HG03103 (cell line): ENCODE results near the gene SCNN1A.

Experiments
- ATAC-seq: cut with Tn5 transposase; IDR thresholded peaks from one replicate; pipeline ENCODE4 v1.9.1; 2021; ENCODE audit warnings: low read depth; ENCODE audit not compliant: unreplicated experiment

SCNN1A gene

GRCh38 chr12:6384499-6385436 lies 9.4 kb upstream of the SCNN1A start:
- ATAC-seq, result no peak

- no peak for ATAC-seq
These were observed 8.5 kb upstream of the SCNN1A start, which contains the start of gene LTBR for GRCh38 chr12:6383572-6384498. Gene LTBR (plus strand): TSS chr12:6384162. CDS start chr12:6384359, 197 bp downstream.

- ATAC-seq, result no peak
These were observed 7.6 kb upstream of the SCNN1A start for GRCh38 chr12:6382982-6383381.

GRCh38 chr12:6382371-6382770 lies 7.0 kb upstream of the SCNN1A start:
- ATAC-seq, result no peak

GRCh38 chr12:6380141-6381121 lies 5.1 kb upstream of the SCNN1A start:
- no peak for ATAC-seq

- no peak for ATAC-seq
These were observed 3.5 kb upstream of the SCNN1A start for GRCh38 chr12:6378709-6379472.

GRCh38 chr12:6377667-6377994 lies 2.3 kb upstream of the SCNN1A start:
- ATAC-seq, result no peak

- no peak for ATAC-seq
These were observed 1.7 kb upstream of the SCNN1A start for GRCh38 chr12:6376870-6377666.

- ATAC-seq, result no peak
These were observed 911 bp upstream of the SCNN1A start for GRCh38 chr12:6376079-6376869.

- ATAC-seq, result no peak
These were observed 590 bp downstream of the SCNN1A start for GRCh38 chr12:6374786-6375160.

GRCh38 chr12:6374028-6374785 lies 1.2 kb downstream of the SCNN1A start:
- ATAC-seq, result no peak

- no peak for ATAC-seq
These were observed 2.2 kb downstream of the SCNN1A start for GRCh38 chr12:6373022-6373787.

- no peak for ATAC-seq
These were observed 2.9 kb downstream of the SCNN1A start for GRCh38 chr12:6372403-6373003.

GRCh38 chr12:6370994-6371754 lies 4.2 kb downstream of the SCNN1A start:
- no peak for ATAC-seq

- no peak for ATAC-seq
These were observed 4.8 kb downstream of the SCNN1A start for GRCh38 chr12:6370576-6370935.
